ENCODE measurements around the gene CCL15. TPM values are rescaled to one million over a fixed set of nuclear protein-coding genes. Genes with fewer than 3 reads are reported as not detected.
A peak's percentile ranks its signal among the peaks of the same experiment; 100 is the strongest.

Gene CCL15
- total and polyA plus RNA-seq, 2 of the 13 experiments (the other 11 are each of a cell fraction or from before 2014, with no cell fraction given), result 29.2 to 45.9 TPM

- TF ChIP-seq KAT7 (CRISPR knock-in tag; IDR thresholded peaks at IDR 0.05; ENCODE audit: borderline replicate concordance), result peak; percentile 7; the same call in 1 of the 2 replicates
- TF ChIP-seq, protein P1, sequence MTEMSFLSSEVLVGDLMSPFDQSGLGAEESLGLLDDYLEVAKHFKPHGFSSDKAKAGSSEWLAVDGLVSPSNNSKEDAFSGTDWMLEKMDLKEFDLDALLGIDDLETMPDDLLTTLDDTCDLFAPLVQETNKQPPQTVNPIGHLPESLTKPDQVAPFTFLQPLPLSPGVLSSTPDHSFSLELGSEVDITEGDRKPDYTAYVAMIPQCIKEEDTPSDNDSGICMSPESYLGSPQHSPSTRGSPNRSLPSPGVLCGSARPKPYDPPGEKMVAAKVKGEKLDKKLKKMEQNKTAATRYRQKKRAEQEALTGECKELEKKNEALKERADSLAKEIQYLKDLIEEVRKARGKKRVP (CRISPR knock-in tag; IDR thresholded peaks at IDR 0.05), result peak in 1 of 2 experiments; percentile 89; a peak in 2 of 4 replicates
- 0 out of 2 replicates have a peak, but pooled peaks have one; percentile 32 for TF ChIP-seq ZNF263 (CRISPR knock-in tag; IDR thresholded peaks at IDR 0.05)
- peak; percentile 42 for TF ChIP-seq CEBPG (CRISPR knock-in tag; IDR thresholded peaks at IDR 0.05)
- no peak for TF ChIP-seq ZNF629 (CRISPR knock-in tag; conservative IDR thresholded peaks at IDR 0.05)
- TF ChIP-seq SMARCC2 (IDR thresholded peaks at IDR 0.05), result no peak
- TF ChIP-seq SRF (IDR thresholded peaks at IDR 0.05; ENCODE audit: low read depth, low read length), result no peak
- no peak for TF ChIP-seq CREM (IDR thresholded peaks at IDR 0.05)
- no peak for TF ChIP-seq CREM (CRISPR knock-in tag; IDR thresholded peaks at IDR 0.05)
- no peak for TF ChIP-seq KDM2A (CRISPR knock-in tag; IDR thresholded peaks at IDR 0.05; ENCODE audit: borderline replicate concordance, low read depth)
- TF ChIP-seq ZNF546 (CRISPR knock-in tag; conservative IDR thresholded peaks at IDR 0.05), result no peak
- 0 out of 2 replicates have a peak, but pooled peaks have one; percentile 31 for TF ChIP-seq ZNF607 (CRISPR knock-in tag; IDR thresholded peaks at IDR 0.05; ENCODE audit: borderline replicate concordance)
- no peak for TF ChIP-seq GATA4 (IDR thresholded peaks at IDR 0.05; ENCODE audit: borderline replicate concordance, low read depth)
- TF ChIP-seq CHD4 (IDR thresholded peaks at IDR 0.05; ENCODE audit: borderline replicate concordance, low read length), result 0 out of 2 replicates have a peak, but pooled peaks have one; percentile 13
- TF ChIP-seq ZSCAN31 (CRISPR knock-in tag; IDR thresholded peaks at IDR 0.05; ENCODE audit: low read depth), result no peak
- TF ChIP-seq CREB1 (IDR thresholded peaks at IDR 0.05), result no peak
- no peak for TF ChIP-seq CREB1 (CRISPR knock-in tag; IDR thresholded peaks at IDR 0.05)
- no peak for TF ChIP-seq SP4 (CRISPR knock-in tag; IDR thresholded peaks at IDR 0.05)
- no peak for TF ChIP-seq AHR (CRISPR knock-in tag; IDR thresholded peaks at IDR 0.05)
- TF ChIP-seq ZNF816 (CRISPR knock-in tag; IDR thresholded peaks at IDR 0.05; ENCODE audit: borderline replicate concordance), result no peak
- TF ChIP-seq CENPBD1 (CRISPR knock-in tag; IDR thresholded peaks at IDR 0.05; ENCODE audit: borderline replicate concordance, low read depth), result no peak
- no peak for TF ChIP-seq ZFP36L2 (CRISPR knock-in tag; IDR thresholded peaks at IDR 0.05)
- TF ChIP-seq TEAD2 (CRISPR knock-in tag; IDR thresholded peaks at IDR 0.05), result no peak
- TF ChIP-seq KLF11 (CRISPR knock-in tag; IDR thresholded peaks at IDR 0.05), result no peak
- TF ChIP-seq CCDC6 (CRISPR knock-in tag; IDR thresholded peaks at IDR 0.05), result no peak
- TF ChIP-seq, protein P2, sequence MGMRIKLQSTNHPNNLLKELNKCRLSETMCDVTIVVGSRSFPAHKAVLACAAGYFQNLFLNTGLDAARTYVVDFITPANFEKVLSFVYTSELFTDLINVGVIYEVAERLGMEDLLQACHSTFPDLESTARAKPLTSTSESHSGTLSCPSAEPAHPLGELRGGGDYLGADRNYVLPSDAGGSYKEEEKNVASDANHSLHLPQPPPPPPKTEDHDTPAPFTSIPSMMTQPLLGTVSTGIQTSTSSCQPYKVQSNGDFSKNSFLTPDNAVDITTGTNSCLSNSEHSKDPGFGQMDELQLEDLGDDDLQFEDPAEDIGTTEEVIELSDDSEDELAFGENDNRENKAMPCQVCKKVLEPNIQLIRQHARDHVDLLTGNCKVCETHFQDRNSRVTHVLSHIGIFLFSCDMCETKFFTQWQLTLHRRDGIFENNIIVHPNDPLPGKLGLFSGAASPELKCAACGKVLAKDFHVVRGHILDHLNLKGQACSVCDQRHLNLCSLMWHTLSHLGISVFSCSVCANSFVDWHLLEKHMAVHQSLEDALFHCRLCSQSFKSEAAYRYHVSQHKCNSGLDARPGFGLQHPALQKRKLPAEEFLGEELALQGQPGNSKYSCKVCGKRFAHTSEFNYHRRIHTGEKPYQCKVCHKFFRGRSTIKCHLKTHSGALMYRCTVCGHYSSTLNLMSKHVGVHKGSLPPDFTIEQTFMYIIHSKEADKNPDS (CRISPR knock-in tag; IDR thresholded peaks at IDR 0.05), result no peak
- TF ChIP-seq HNRNPUL1 (IDR thresholded peaks at IDR 0.05; ENCODE audit: low read depth, low read length), result no peak
Measured at GRCh38 chr17:35972535-35972934, 28.8 kb downstream of the CCL15 start (continued).
